HepG2 (cell line): ENCODE data around the gene MISFA. TPM values are rescaled to one million over a fixed set of nuclear protein-coding genes. Genes with fewer than 3 reads are reported as not detected.

Experiments used
- ATAC-seq: fragments of 200-7000 bp; cut with Tn5 transposase; 3 replicates; pipeline ENCODE4 v1.9.1; 2020; ENCODE audit warnings: mild to moderate bottlenecking, moderate library complexity
- BruUV-seq: library from RNA; stranded (reverse); fragments of 400-500 nt; replicated peaks from 2 replicates; lab custom pipeline; 2021; lab: Mats Ljungman, UMichigan
- CTCF ChIA-PET: fragments of 300-600 bp; formaldehyde crosslinking; extraction: SDS; loops from one replicate; lab custom pipeline; 2021; ENCODE audit warnings: low total read pairs, inconsistent platforms, low intra/inter-chr PET ratio; lab: Yijun Ruan, JAX
- POLR2A ChIA-PET: fragments of 350-600 bp; sonication (Branson Sonifier 250); formaldehyde crosslinking; loops from one replicate; lab custom pipeline; 2020; ENCODE audit warnings: antibody characterized with exemption, inconsistent platforms; lab: Yijun Ruan, JAX
- DNase-seq: peaks from one replicate; pipeline ENCODE4 v3.0.0-alpha.2; 2015; ENCODE audit warnings: low spot score
- FAIRE-seq: peaks from 3 replicates; lab custom pipeline; 2011; peaks lifted over from hg19 to GRCh38; lab: Jason Lieb, UNC
- H2AFZ ChIP-seq: one replicate; pipeline ENCODE4 v1.6.1; 2011; ENCODE audit warnings: low read length, inconsistent platforms
- H3K27ac ChIP-seq: fragments of 300-600 bp; 3 replicates; pipeline ENCODE4 v1.8.0; 2011; ENCODE audit warnings: mixed run types, mild to moderate bottlenecking, mixed read lengths, low read length, inconsistent platforms; ENCODE audit not compliant: insufficient read depth; ENCODE audit errors: extremely low read length
- H3K27me3 ChIP-seq, 2 experiments: fragments of 200-600 bp in 1 of 2; 2 replicates in 1 of 2; 3 replicates in 1 of 2; pipeline versions ENCODE4 v1.6.0 to v1.8.0; 2011; ENCODE audit warnings: low read length in 2 of 2, mild to moderate bottlenecking in 2 of 2, moderate library complexity in 2 of 2, inconsistent platforms in 1 of 2; ENCODE audit not compliant: insufficient read depth in 2 of 2, control insufficient read depth in 1 of 2
- H3K36me3 ChIP-seq, 2 experiments: fragments of 200-600 bp in 1 of 2; replicated peaks in 1 of 2; 2 replicates in 1 of 2; 3 replicates in 1 of 2; pipeline versions ENCODE4 v1.5.1 to v1.8.0; 2011; ENCODE audit warnings: low read length in 2 of 2, inconsistent platforms in 1 of 2; ENCODE audit not compliant: insufficient read depth in 2 of 2, control insufficient read depth in 1 of 2
- H3K4me1 ChIP-seq: 2 replicates; pipeline ENCODE4 v1.5.1; 2012; ENCODE audit warnings: low read length, inconsistent platforms; ENCODE audit not compliant: insufficient read depth
- H3K4me2 ChIP-seq: 2 replicates; pipeline ENCODE4 v1.6.0; 2011; ENCODE audit warnings: low read depth, low read length, inconsistent platforms
- H3K4me3 ChIP-seq, 3 experiments: fragments of 200-600 bp in 1 of 3; sonication (generic), shearing (Covaris generic) in 1 of 3; replicated peaks in 1 of 3; 2 replicates each; pipeline ENCODE4 v1.5.1; 2011 to 2016; ENCODE audit warnings: low read length in 3 of 3, inconsistent platforms in 2 of 3, low read depth in 2 of 3, mild to moderate bottlenecking in 2 of 3, control low read depth in 1 of 3, mixed read lengths in 1 of 3; ENCODE audit not compliant: insufficient read depth in 1 of 3
- H3K79me2 ChIP-seq: one replicate; pipeline ENCODE4 v1.6.1; 2011; ENCODE audit warnings: low read length, inconsistent platforms; ENCODE audit not compliant: insufficient read depth
- H3K9ac ChIP-seq: 2 replicates; pipeline ENCODE4 v1.6.0; 2011; ENCODE audit warnings: mild to moderate bottlenecking, low read depth, low read length, inconsistent platforms; ENCODE audit not compliant: insufficient read depth
- H3K9me3 ChIP-seq: 2 replicates; pipeline ENCODE4 v1.5.1; 2012; ENCODE audit warnings: mild to moderate bottlenecking, low read length
- H4K20me1 ChIP-seq: 2 replicates; pipeline ENCODE4 v1.6.0; 2011; ENCODE audit warnings: inconsistent platforms, mild to moderate bottlenecking, low read length, moderate library complexity; ENCODE audit not compliant: insufficient read depth
- ATM ChIP-seq: fragments of 450-650 bp; IDR thresholded peaks from 2 replicates; pipeline ENCODE4 v1.7.1; 2017; ENCODE audit warnings: mild to moderate bottlenecking, borderline replicate concordance
- MEIS1 ChIP-seq: sonication (generic); formaldehyde crosslinking; IDR thresholded peaks from 2 replicates; pipeline ENCODE4 v1.9.0; 2021; ENCODE audit warnings: mild to moderate bottlenecking, missing genetic modification reagents, moderate library complexity, borderline replicate concordance
- PLRG1 ChIP-seq: fragments of 450-650 bp; conservative IDR thresholded peaks from 2 replicates; pipeline ENCODE4 v1.6.1; 2016
- POLR2A ChIP-seq, 2 experiments: IDR thresholded peaks; 2 replicates each; pipeline ENCODE4 v1.6.1; 2011; ENCODE audit warnings: low read depth in 2 of 2, low read length in 2 of 2, mild to moderate bottlenecking in 1 of 2, moderate library complexity in 1 of 2; ENCODE audit not compliant: insufficient read depth in 1 of 2
- RNF2 ChIP-seq: fragments of 450-650 bp; conservative IDR thresholded peaks from 2 replicates; pipeline ENCODE4 v1.6.1; 2016; ENCODE audit warnings: low read depth
- ZKSCAN1 ChIP-seq: fragments of 150-350 bp; IDR thresholded peaks from 2 replicates; pipeline ENCODE4 v1.6.1; 2014; ENCODE audit warnings: low read length
- ZNF24 ChIP-seq: fragments of 450-650 bp; IDR thresholded peaks from 2 replicates; pipeline ENCODE4 v1.6.1; 2017; ENCODE audit warnings: antibody characterized with exemption, mild to moderate bottlenecking
- ZNF569 ChIP-seq: sonication (generic); formaldehyde crosslinking; IDR thresholded peaks from 2 replicates; pipeline ENCODE4 v1.5.0; 2020; ENCODE audit warnings: mild to moderate bottlenecking, missing genetic modification reagents, moderate library complexity, borderline replicate concordance
- ZNF7 ChIP-seq: IDR thresholded peaks from 2 replicates; pipeline ENCODE4 v1.6.1; 2016; ENCODE audit warnings: missing biosample characterization, missing genetic modification reagents
- WGBS: methylation state at CpG from one replicate; pipeline ENCODE4 v1.1.6; 2017; ENCODE audit warnings: low lambda C conversion rate; 5-methylcytosine and 5-hydroxymethylcytosine counted together
- in situ Hi-C: cut with HindIII; loops from 2 replicates; pipeline ENCODE4 v1.10.0; 2017; ENCODE audit warnings: low pct_unique_long_range_greater_than_20kb; ENCODE audit not compliant: extremely low pct_ligation_motif_present
- intact Hi-C: fragments of 100-400 bp; cut with micrococcal nuclease; formaldehyde crosslinking; loops from one replicate; pipeline ENCODE4 v1.10.0; 2022; ENCODE audit not compliant: unreplicated experiment
- polyA plus RNA-seq, 8 experiments: library from polyadenylated mRNA; depleted of rRNA in 3 of 8; stranded (reverse) in 7 of 8; unstranded in 1 of 8; fragments of >200 nt; fragmentation: Illumina TruSeq in 4 of 8; extraction: Trizol in 4 of 8; gene quantifications; 2 replicates each; pipeline versions ENCODE4 v1.2.1 to v1.2.3, GENCODE V29; 2011 to 2016; ENCODE audit warnings: low read depth in 4 of 8, missing spikeins in 1 of 8, mixed read lengths in 1 of 8; ENCODE audit not compliant: insufficient read depth in 1 of 8
- total RNA-seq, 5 experiments: library from RNA; depleted of rRNA; stranded (reverse); fragments of >200 nt; fragmentation: Illumina TruSeq; extraction: Trizol; gene quantifications; 2 replicates each; pipeline ENCODE4 v1.2.3, GENCODE V29; 2016; ENCODE audit warnings: low read depth in 1 of 5
- TF ChIP-seq, protein P1 (sequence below): sonication (generic); formaldehyde crosslinking; IDR thresholded peaks from 2 replicates; pipeline ENCODE4 v1.4.0; 2020; ENCODE audit warnings: missing genetic modification reagents, borderline replicate concordance

MISFA gene
- total and polyA plus RNA-seq, 2 of the 13 experiments (the other 11 are each of a cell fraction or from before 2014, with no cell fraction given) = 1.4 to 5.4 TPM

GRCh38 chr11:18594999-18595749, 4.4 kb upstream of the MISFA start:
- intact Hi-C loops = no loop called here

More at GRCh38 chr11:18594999-18595749, 4.4 kb upstream of the MISFA start:
- Histone ChIP-seq H3K36me3 (peaks cover 1 to 6% of the 10 kb centered on the region in 2 experiments; a peak in 2 of 5 replicates), H3K9me3 (no peaks in the 10 kb centered on the region), H3K27ac (no peak overlapping the region), H3K4me2 (no peak overlapping the region), H3K79me2 (peaks cover 8% of the 10 kb centered on the region), H3K4me3 (no peak overlapping the region), H4K20me1 (no peaks in the 10 kb centered on the region), H2AFZ (no peak overlapping the region), H3K4me1 (peaks cover 28% of the 10 kb centered on the region), H3K27me3 (no peaks in the 10 kb centered on the region), H3K9ac (no peak overlapping the region)
- DNase-seq (no peak), ATAC-seq (no peak), FAIRE-seq (no peak)
- CTCF ChIA-PET = no interaction called here
- TF ChIP-seq ZNF569 (CRISPR knock-in tag) (no peak), ATM (no peak), POLR2A (IDR thresholded peaks at IDR 0.05; ENCODE audit: insufficient read depth in 1 of 2, low read depth in 2 of 2, low read length in 2 of 2) (no peak), ZNF7 (no peak), ZNF24 (no peak), RNF2 (no peak), ZKSCAN1 (no peak), MEIS1 (no peak), PLRG1 (no peak)
- TF ChIP-seq, protein P1, sequence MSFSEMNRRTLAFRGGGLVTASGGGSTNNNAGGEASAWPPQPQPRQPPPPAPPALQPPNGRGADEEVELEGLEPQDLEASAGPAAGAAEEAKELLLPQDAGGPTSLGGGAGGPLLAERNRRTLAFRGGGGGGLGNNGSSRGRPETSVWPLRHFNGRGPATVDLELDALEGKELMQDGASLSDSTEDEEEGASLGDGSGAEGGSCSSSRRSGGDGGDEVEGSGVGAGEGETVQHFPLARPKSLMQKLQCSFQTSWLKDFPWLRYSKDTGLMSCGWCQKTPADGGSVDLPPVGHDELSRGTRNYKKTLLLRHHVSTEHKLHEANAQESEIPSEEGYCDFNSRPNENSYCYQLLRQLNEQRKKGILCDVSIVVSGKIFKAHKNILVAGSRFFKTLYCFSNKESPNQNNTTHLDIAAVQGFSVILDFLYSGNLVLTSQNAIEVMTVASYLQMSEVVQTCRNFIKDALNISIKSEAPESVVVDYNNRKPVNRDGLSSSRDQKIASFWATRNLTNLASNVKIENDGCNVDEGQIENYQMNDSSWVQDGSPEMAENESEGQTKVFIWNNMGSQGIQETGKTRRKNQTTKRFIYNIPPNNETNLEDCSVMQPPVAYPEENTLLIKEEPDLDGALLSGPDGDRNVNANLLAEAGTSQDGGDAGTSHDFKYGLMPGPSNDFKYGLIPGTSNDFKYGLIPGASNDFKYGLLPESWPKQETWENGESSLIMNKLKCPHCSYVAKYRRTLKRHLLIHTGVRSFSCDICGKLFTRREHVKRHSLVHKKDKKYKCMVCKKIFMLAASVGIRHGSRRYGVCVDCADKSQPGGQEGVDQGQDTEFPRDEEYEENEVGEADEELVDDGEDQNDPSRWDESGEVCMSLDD = no peak
- POLR2A ChIA-PET = no interaction called here
- WGBS = 68% methylated on average over 4 of the region's 5 CpGs
- no TSS peak for BruUV-seq
- in situ Hi-C loops = loop anchor here (5.0 kb wide), 1 partner anchor 32 kb away; no protein-coding TSS in a partner anchor
